Activated T-helper 2 cell treated with anti-CD3 and anti-CD28 coated beads, Interferon-gamma antibody, Interleukin-2, Interleukin-4, amounts not matched to agents 10 μg/mL and 5 μg/mL and 100 μg/mL, durations not matched to agents 14 hours and 24 hours and 36 hours (primary cell): ENCODE data around the gene ZNF780B. TPM values are rescaled to one million over a fixed set of nuclear protein-coding genes. Genes with fewer than 3 reads are reported as not detected.

Experiments
- DNase-seq: peaks from one replicate; pipeline ENCODE4 v3.0.0; 2021; ENCODE audit warnings: low spot score
- H3K27ac Mint-ChIP-seq: one replicate; pipeline ENCODE4 v1.8.0; 2021; ENCODE audit warnings: mixed read lengths
- H3K27me3 Mint-ChIP-seq: one replicate; pipeline ENCODE4 v1.8.0; 2021; ENCODE audit warnings: low read depth, mixed read lengths
- H3K36me3 Mint-ChIP-seq: one replicate; pipeline ENCODE4 v1.8.0; 2021; ENCODE audit warnings: low read depth, mixed read lengths
- H3K4me1 Mint-ChIP-seq: one replicate; pipeline ENCODE4 v1.8.0; 2021; ENCODE audit warnings: low read depth, mixed read lengths
- H3K4me3 Mint-ChIP-seq: one replicate; pipeline ENCODE4 v1.8.0; 2021; ENCODE audit warnings: low read depth, mild to moderate bottlenecking, moderate library complexity, mixed read lengths
- H3K9me3 Mint-ChIP-seq: one replicate; pipeline ENCODE4 v1.8.0; 2021; ENCODE audit warnings: mixed read lengths
- intact Hi-C: fragments of 100-400 bp; cut with micrococcal nuclease; formaldehyde crosslinking; loops from one replicate; pipeline ENCODE4 v1.15.1; 2023
- total RNA-seq: library from RNA; stranded (reverse); gene quantifications from 2 replicates; pipeline ENCODE4 v1.2.3, GENCODE V29; 2022

Gene ZNF780B
- total RNA-seq, 1 donor from 2014 or later: 20.5 TPM

GRCh38 chr19:40026597-40026970 lies 29.4 kb downstream of the ZNF780B start:
- intact Hi-C loops: no loop called here
- Mint-ChIP-seq H3K4me1 (no peaks in the 10 kb centered on the region), H3K27ac (no peak overlapping the region), H3K36me3 (peaks cover 26% of the 10 kb centered on the region), H3K4me3 (no peak overlapping the region), H3K9me3 (peaks cover 80% of the 10 kb centered on the region), H3K27me3 (no peaks in the 10 kb centered on the region)
- DNase-seq: no peak

GRCh38 chr19:40025938-40026596 lies 30.0 kb downstream of the ZNF780B start:
- Mint-ChIP-seq H3K9me3 (peaks cover 83% of the 10 kb centered on the region), H3K36me3 (peaks cover 24% of the 10 kb centered on the region), H3K27ac (no peak overlapping the region), H3K27me3 (no peaks in the 10 kb centered on the region), H3K4me1 (no peaks in the 10 kb centered on the region), H3K4me3 (no peak overlapping the region)
- intact Hi-C loops: no loop called here
- no peak for DNase-seq

GRCh38 chr19:40023969-40024368 lies 32.1 kb downstream of the ZNF780B start:
- Mint-ChIP-seq H3K27ac (no peak overlapping the region), H3K9me3 (peaks cover 85% of the 10 kb centered on the region), H3K27me3 (no peaks in the 10 kb centered on the region), H3K4me3 (no peak overlapping the region), H3K4me1 (no peaks in the 10 kb centered on the region), H3K36me3 (peaks cover 12% of the 10 kb centered on the region)
- no peak for DNase-seq
- intact Hi-C loops: no loop called here

GRCh38 chr19:40013991-40014390 lies 42.0 kb downstream of the ZNF780B start:
- H3K36me3 Mint-ChIP-seq: peaks cover 70% of the 10 kb centered on the region
- H3K27ac Mint-ChIP-seq: no peak overlapping the region
- intact Hi-C loops: no loop called here
- H3K9me3 Mint-ChIP-seq: peaks cover 75% of the 10 kb centered on the region
- no peak overlapping the region for H3K4me3 Mint-ChIP-seq
- H3K27me3 Mint-ChIP-seq: no peaks in the 10 kb centered on the region
- no peak for DNase-seq
- no peaks in the 10 kb centered on the region for H3K4me1 Mint-ChIP-seq

GRCh38 chr19:40009674-40010073 lies 46.4 kb downstream of the ZNF780B start:
- H3K4me1 Mint-ChIP-seq: peaks cover 4% of the 10 kb centered on the region
- peaks cover 92% of the 10 kb centered on the region for H3K36me3 Mint-ChIP-seq
- H3K4me3 Mint-ChIP-seq: no peak overlapping the region
- intact Hi-C loops: no loop called here
- no peak overlapping the region for H3K27ac Mint-ChIP-seq
- DNase-seq: no peak
- no peaks in the 10 kb centered on the region for H3K27me3 Mint-ChIP-seq
- H3K9me3 Mint-ChIP-seq: peaks cover 50% of the 10 kb centered on the region

GRCh38 chr19:40006273-40006691 lies 49.7 kb downstream of the ZNF780B start:
- Mint-ChIP-seq H3K9me3 (peaks cover 22% of the 10 kb centered on the region), H3K36me3 (peaks cover 60% of the 10 kb centered on the region), H3K27me3 (no peaks in the 10 kb centered on the region), H3K4me1 (peaks cover 4% of the 10 kb centered on the region), H3K27ac (no peak overlapping the region), H3K4me3 (no peak overlapping the region)
- intact Hi-C loops: no loop called here
- no peak for DNase-seq

- Mint-ChIP-seq H3K9me3 (peaks cover 21% of the 10 kb centered on the region), H3K36me3 (peaks cover 55% of the 10 kb centered on the region), H3K27me3 (no peaks in the 10 kb centered on the region), H3K4me1 (peaks cover 4% of the 10 kb centered on the region), H3K4me3 (no peak overlapping the region), H3K27ac (no peak overlapping the region)
- no peak for DNase-seq
- intact Hi-C loops: no loop called here
Measured at GRCh38 chr19:40005691-40006272, 50.2 kb downstream of the ZNF780B start.

GRCh38 chr19:39998501-39998900 lies 57.5 kb downstream of the ZNF780B start:
- Mint-ChIP-seq H3K4me1 (peaks cover 22% of the 10 kb centered on the region), H3K4me3 (peak overlapping the region; percentile 98), H3K27me3 (no peaks in the 10 kb centered on the region), H3K36me3 (peaks cover 31% of the 10 kb centered on the region), H3K27ac (peak overlapping the region; percentile 37), H3K9me3 (peaks cover 12% of the 10 kb centered on the region)
- intact Hi-C loops: loop anchor here (5.0 kb wide), 1 partner anchor 59 kb away; the partner anchor contains the start of gene ZNF780B
- DNase-seq: no peak

- peaks cover 19% of the 10 kb centered on the region for H3K9me3 Mint-ChIP-seq
- intact Hi-C loops: loop anchor here (1.0 to 5.0 kb wide), 2 partner anchors 60 to 93 kb away; partner anchors contain the start of genes ZNF780A and ZNF780B
- H3K27me3 Mint-ChIP-seq: no peaks in the 10 kb centered on the region
- peaks cover 39% of the 10 kb centered on the region for H3K36me3 Mint-ChIP-seq
- H3K4me1 Mint-ChIP-seq: peaks cover 25% of the 10 kb centered on the region
- no peak for DNase-seq
- H3K27ac Mint-ChIP-seq: peak overlapping the region; percentile 96
- peak overlapping the region; percentile 98 for H3K4me3 Mint-ChIP-seq
Measured at GRCh38 chr19:39997638-39998216, 58.3 kb downstream of the ZNF780B start.

- peak; percentile 89 for DNase-seq
- peaks cover 46% of the 10 kb centered on the region for H3K36me3 Mint-ChIP-seq
- peak within 1 kb of the TSS; percentile 98 for H3K4me3 Mint-ChIP-seq
- H3K27ac Mint-ChIP-seq: peak within 1 kb of the TSS; percentile 96
- H3K27me3 Mint-ChIP-seq: no peaks in the 10 kb centered on the region
- intact Hi-C loops: loop anchor here (1.0 to 5.0 kb wide), 3 partner anchors 26 to 93 kb away; partner anchors contain the start of genes PSMC4, ZNF780A and ZNF780B
- peaks cover 28% of the 10 kb centered on the region for H3K4me1 Mint-ChIP-seq
- peaks cover 21% of the 10 kb centered on the region for H3K9me3 Mint-ChIP-seq
Measured at GRCh38 chr19:39996811-39997637, 59.0 kb downstream of the ZNF780B start, which contains the start of gene ZNF546. Gene ZNF546, plus strand, starts transcription at chr19:39997060. Its CDS starts 1,267 bp downstream, at chr19:39998327.

GRCh38 chr19:39996218-39996810 lies 59.7 kb downstream of the ZNF780B start:
- intact Hi-C loops: loop anchor here (1.0 to 5.0 kb wide), 2 partner anchors 25 to 61 kb away; partner anchors contain the start of genes PSMC4 and ZNF780B
- Mint-ChIP-seq H3K4me1 (peaks cover 29% of the 10 kb centered on the region), H3K36me3 (peaks cover 47% of the 10 kb centered on the region), H3K27me3 (no peaks in the 10 kb centered on the region), H3K9me3 (peaks cover 21% of the 10 kb centered on the region), H3K27ac (peak overlapping the region; percentile 96), H3K4me3 (peak overlapping the region; percentile 98)
- DNase-seq: no peak

- intact Hi-C loops: loop anchor here (1.0 to 5.0 kb wide), 2 partner anchors 24 to 62 kb away; partner anchors contain the start of genes PSMC4 and ZNF780B
- H3K27ac Mint-ChIP-seq: no peak overlapping the region
Measured at GRCh38 chr19:39995794-39996193, 60.2 kb downstream of the ZNF780B start.

More at GRCh38 chr19:39995794-39996193, 60.2 kb downstream of the ZNF780B start:
- Mint-ChIP-seq H3K9me3 (peaks cover 21% of the 10 kb centered on the region), H3K27me3 (no peaks in the 10 kb centered on the region), H3K4me1 (peaks cover 33% of the 10 kb centered on the region), H3K36me3 (peaks cover 51% of the 10 kb centered on the region), H3K4me3 (peak overlapping the region; percentile 75)
- DNase-seq: no peak
